NOMO-1 treated with DMSO at 0.1 percent for 48 hours (cell line): Measurements from ENCODE around the gene RPL28.
A peak's percentile ranks its signal among the peaks of the same experiment; 100 is the strongest.

Source experiments
- DNase-seq: peaks from one replicate; lab custom pipeline; 2025; ENCODE audit not compliant: unreplicated experiment; lab: John Stamatoyannopoulos, UW

RPL28 gene

DNA sequence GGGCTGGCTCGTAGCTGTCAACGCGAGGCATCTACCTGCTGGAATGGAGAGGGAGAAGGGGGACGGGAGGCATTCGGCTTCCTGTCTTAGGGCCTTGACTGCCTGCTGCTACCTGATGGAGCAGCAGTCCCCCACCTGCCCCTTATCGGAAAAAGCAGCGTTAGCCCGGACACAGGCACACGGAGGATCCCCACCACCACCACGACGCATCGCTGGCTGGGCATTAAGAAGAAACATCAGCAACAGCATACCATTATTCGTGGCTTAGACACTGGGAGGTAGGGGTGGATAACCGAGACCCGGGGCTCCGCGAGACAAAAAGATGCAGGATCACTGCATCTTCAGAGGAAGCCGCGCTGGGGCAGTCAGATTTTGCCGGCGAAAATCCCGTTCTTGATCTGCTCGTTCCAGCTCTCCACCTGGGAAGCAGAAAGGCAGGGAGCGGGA, 32.4 kb upstream of the RPL28 start:
- DNase-seq, result no peak

DNA sequence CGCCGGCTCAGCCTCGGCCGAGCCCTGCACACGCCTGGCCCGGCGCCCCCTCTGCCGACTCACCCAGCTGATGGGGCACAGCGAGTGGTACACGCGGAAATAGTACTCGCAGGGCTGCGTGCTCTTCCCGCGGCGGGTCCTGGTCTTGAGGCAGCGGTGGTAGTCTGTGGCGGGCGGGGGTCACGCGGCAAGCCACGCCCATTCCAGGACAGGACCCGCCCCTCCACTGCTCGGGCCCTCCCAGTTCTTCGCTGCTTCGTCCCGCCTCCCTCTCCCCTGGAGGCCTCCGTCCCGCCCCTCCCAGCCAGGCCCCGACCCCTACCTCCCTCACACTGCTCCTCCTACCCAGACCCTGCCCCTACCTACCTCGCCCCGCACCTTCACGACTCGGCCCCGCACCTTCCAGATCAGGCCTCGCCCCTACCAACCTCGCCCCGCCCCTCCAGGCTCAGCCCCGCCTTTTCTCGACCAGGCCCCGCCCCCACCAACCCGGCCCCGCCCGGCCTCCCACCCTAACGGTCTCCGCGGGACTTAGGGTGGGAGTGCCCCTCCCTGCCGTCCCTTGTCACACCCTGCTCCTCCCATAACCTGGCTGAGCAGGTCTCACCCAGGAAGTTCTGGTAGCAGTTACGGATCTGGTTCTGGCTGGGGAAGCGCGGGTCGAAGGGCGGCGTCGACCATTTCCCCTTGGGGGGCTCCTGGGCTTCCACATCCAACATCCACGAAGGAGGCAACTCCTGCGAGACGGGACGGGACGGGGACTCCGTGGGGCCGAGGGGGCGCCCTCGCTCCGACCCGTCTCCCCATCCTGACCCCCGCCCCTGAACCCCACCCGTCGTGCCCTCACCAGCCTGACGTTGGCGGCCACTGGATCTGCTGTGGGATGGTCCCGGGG, 31.7 kb upstream of the RPL28 start:
- DNase-seq, result peak; percentile 41

DNA sequence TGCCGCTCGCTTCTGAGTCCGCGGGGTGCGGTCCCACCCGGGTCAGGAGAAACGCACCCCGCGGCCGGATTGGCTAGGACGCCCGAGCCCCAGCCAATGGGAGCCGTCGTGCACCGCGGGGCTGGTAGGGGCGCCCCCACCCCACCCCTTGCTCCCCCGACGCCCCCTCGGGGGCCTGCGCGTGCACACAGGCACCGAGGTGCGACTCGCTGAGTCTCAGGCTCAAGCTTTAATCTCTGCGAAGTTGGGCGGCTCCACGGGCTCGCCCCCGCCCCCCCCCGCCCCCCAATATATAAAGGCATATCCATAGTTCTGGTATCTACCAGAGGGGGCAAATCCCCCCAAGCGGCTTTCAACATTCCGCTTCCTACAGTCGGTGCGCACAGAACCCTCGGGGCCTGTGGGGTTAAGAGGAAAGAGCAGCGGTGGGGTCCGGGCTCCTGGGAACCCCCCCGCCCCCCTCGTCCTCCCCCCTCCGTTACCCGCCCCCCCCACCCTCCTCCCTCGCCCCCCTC, 31.0 kb upstream of the RPL28 start, which contains the start of gene COX6B2:
TSS of gene COX6B2 (minus strand) at position 22 of the 515 bp plus-strand sequence. CDS start 198 bp downstream, outside the sequence.
- no peak for DNase-seq

DNA sequence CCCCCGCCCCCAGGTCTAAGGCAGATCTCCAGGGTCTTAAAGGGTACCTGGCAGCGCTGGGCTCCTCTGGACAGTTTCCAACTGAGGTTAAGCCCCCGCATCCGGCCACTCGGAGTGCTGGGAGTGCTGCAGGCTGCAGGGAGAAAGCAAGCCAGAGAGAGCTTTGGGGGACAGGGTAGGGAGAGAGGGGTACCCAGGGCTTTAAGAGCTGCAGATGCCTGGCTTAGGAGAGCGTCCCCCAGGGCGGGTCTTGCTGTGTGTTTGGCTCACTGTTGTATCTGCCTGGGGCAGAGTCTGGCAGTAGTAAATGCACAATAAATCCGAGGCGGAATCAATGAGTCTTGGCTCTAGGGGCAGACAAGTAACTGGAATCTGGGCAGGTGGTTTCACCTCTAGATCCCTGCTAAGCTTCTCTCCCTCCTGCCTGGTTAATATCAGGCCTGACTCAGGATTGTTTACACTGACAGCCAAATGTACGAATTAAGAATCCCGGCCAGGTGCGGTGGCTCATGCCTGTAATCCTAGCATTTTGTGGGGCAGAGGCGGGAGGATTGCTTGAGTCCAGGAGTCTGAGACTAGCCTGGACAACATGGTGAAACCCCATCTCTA, 30.4 kb upstream of the RPL28 start:
- no peak for DNase-seq

DNA sequence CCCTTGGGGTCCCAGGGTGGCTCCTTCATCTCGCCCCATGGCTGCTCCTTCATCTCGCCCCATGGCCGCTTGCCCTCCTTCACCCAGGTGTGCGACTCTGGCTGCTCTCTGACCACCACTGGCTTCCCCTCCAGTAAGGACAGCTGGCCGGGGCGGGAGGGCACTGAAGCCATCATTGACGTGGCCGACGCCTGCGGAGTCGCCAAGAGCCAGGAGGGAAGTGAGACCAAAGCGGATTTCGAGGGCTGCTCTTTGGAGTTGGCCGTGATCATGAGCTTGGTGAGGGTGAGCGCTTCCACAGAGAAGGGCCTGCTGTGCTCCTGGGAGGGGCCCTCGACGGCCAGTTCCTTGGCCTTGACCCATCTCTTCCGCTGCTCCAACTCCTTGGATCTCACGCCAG, 27.2 kb upstream of the RPL28 start:
- DNase-seq, result no peak

DNA sequence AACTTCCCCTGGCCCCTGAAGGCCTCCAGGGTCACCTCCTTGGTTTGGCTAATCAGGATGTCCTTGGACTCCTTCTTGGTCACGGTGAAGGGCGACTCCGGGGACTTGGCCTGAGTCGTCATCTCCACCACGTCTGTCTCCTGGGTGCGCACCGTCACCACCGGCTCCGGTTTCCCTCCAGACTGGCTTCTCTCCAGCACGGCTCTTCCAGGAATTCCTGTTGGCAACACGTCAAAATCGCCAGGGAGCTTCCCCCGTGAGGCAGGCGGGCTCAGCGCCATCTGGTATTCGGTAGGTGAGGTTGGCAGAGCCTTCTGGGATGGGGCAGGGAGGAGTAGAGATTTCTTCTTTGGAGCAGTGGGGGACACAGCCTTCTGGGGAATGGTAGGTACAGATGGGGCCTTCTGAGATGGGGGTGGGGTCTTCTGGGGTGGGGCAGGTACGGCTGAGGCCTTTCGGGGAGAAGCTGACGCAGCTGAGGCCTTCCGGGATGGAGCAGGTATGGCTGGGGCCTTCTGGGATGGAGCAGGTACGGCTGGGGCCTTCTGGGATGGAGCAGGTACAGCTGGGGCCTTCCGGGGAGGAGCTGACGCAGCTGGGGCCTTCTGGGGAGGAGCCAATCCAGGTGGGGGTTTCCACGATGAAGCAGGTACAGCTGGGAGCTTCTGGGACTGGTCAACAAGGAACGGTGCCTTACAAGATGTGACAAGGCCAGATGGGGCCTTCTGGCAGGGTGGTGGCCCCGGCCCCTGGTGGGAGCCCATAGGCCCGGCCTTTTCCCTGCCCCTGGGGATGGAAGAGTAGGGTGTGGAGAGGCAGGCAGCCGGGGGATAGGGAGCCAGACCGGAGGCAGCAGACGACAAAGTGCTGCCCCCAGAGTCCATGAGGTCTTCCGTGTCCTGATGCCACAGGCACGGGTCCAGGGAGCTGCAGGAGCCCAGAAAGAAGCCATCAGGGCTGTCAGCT, 26.5 kb upstream of the RPL28 start:
- DNase-seq, result no peak

DNA sequence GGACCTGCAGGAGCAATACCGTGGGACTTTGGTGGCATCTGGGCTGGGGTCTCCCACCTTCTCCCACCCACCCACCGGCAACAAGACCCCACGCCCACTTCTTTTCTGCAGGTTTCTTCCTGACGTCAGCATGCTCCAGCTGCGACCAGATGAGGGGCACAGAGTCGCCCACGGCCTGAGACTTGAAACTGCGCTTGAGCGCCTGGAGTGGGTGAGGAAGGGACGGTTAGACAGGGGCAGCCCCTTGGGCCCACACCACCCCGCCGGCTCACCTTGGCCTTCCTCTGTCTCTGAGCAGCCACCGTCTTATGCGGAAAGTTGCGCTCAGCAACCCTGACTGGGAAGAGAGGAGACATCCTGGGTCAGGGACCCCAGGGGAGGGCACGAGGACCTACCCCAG, 24.8 kb upstream of the RPL28 start:
- no peak for DNase-seq

DNA sequence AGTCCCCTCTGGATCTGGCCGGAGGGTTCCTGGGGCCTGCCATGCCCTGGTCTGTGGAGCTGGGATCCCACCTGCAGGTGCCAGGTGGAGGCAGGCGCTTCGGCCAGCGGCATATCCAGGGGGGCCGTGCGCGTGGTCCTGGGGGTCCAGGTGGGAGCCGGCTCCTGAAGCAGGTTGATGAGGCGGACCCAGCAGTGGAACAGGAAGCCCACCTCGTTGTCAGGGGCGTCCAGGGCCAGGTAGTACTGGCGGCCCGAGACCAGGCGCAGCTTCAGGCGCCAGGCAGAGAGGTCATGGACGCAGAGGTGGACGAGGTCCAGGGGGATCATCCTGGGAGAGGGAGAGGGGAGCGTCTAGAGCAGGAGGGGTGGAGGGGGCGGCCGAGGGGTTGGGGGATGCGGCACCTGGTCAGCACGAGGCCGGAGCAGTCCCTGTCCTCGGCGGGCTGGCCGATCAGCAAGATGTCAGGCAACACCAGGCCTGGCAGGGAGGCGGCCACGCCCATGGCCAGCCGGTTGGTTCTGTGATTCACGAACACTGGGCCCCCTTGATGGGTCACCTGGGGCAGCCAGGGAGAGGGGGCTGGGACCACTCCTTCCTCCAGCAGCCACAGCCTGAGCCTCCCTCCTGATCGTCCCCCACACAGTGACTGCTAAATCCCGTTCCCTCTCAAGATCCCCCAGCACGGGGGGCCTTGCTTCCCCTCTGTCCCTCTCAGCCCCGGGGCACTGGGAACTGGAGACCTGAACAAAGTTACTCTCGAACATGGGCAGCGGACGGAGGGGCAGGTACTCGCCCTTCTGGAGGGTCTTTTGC, 23.4 kb upstream of the RPL28 start:
- no peak for DNase-seq

DNA sequence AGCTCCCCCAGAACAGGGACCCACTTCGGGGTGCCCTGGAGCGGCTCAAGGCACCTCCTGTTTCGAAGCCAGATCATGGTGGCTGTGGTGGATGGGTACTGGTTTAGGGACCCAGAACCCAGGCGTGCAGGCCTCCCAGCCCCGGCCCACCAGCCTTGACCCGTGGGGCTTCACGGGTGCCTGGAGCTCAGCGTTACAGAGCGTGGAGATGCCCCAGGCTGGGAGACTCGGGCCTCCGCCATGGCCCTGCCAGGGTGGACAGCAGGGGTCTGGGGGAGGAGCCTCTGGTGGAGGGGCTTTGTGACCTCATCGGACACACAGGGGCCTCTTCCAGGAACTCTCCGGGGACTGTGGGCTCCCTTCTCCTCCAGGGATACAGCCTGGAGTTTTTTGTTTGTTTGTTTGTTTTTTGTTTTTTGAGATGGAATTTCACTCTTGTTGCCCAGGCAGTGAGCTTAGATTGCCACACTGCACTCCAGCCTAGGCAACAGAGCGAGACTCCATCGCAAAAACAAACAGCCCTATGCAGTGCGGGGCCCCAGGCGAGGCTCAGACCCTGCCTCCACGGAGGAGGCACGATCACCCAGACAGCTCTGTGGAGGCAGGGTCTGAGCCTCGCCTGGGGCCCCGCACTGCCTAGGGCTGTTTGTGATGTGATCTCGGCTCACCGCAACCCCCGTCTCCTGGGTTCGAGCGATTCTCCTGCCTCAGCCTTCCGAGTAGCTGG, 22.6 kb upstream of the RPL28 start, which contains the start of gene GARIN5B:
TSS of gene GARIN5B (minus strand) at position 271 of the 727 bp plus-strand sequence. CDS start at position 77, 194 bp downstream.
- DNase-seq, result no peak

DNA sequence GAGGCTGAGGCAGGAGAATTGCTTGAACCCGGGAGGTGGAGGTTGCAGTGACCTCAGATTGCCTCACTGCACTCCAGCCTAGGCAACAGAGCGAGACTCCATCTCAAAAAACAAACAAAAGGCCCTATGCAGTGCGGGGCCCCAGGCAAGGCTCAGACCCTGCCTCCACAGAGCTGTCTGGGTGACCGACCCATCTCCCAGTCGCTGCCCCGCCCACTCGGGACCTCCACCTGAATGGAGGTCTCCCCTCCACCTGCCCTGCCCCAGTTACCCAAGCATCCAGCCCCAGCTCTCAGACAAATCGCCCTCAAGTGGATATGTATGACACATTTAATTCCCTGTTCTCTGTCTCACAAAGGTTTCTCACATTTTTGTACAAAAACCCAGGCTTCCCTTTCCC, 20.5 kb upstream of the RPL28 start:
- no peak for DNase-seq

DNA sequence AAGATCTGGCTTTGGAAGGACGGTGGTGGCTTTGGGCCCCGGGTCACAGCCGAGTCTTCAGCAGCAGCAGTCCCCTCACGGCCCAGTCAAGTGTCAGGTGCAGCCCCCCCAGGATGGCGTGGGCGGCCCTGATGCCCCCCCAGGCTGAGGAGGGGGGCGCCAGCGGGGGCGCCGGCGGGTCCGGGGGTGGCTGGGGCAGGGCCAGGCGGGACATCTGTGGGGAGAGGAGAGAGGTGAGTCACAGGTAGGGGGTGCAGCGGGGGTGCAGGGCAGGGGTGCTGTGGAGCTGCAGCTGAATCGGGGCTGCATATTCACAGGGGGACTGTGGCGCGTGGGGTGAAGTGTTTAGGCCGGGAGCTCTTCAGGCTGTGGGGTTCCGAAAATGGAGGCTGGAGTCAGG, 19.8 kb upstream of the RPL28 start:
- no peak for DNase-seq

DNA sequence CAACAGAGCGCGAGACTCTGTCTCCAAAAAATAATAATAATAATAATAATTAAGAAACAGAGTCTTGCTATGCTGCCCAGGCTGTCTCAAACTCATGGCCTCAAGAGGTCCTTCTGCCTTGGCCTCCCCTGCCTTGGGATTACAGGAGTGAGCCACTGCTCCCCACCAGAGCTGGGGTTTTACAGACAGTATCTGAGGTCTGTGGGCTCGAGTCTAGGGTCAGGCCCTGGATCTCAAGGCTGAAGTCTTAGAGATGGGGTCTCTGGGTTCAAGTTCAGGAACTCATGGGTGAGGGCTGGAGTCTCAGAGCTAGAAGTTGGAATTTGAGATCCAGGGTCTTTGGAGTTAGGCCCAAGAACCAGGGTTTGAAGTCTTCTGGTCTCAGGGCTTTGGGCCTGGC, 18.9 kb upstream of the RPL28 start:
- no peak for DNase-seq

DNA sequence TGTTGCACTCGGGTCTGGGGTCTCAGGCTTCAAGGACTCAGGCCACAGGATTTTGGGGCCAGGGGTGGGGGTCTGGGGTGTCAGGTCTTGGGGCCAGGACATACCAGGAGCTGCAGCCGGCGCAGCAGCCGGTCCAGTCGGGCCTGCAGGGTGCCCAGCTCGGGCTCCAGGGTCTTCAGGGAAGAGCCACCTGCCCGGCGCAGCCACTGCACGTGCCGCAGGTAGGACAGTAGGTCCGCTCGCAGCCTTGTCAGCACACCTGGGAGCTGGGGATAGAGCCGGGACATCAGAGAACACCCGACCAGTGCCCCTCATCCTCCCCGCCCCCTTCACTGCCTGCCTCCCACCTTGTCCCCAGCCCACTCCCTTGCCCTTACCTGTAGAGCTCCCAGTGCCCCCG, 17.6 kb upstream of the RPL28 start:
- no peak for DNase-seq

DNA sequence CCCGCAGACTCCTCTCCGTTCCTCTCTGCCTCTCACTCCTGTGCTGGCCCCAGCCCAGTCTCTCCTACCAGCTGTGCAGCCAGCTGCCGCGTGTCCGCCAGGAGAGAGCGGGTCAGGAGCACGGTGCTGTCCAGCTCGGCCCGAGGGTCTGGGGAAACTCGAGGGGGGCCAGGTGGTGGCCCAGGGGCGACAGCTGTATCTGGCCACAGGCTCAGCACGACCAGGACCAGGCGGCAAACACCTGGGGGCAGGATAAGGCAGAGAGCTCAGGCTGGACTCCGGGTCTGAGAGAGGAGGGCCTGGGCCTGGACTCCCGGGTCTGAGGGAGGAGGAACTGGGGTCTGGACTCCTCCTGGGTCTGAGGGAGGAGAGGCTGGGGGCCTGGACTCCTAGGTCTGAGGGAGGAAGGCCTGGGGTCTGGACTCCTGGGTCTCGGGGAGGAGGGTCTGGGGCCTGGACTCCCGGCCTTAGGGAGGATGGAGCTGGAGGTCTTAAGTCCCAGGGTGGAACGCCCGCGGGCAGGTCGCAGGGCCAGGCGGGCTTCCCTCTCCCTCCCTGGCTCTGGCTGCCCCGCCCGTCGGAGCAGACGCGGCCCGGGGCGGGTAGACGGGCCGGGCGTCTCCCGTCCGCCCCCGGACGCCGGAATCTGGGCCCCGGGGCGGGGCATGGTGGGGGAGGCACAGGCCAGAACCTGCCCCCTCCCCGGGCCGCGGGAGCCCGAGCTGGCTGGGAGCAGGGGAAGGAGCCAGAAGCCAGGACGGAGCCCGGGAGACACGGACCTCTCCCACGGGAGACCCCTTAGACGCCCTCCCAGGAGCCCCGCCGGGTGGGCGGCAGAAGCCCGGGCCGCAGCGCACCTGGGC, 16.8 kb upstream of the RPL28 start:
- no peak for DNase-seq

DNA sequence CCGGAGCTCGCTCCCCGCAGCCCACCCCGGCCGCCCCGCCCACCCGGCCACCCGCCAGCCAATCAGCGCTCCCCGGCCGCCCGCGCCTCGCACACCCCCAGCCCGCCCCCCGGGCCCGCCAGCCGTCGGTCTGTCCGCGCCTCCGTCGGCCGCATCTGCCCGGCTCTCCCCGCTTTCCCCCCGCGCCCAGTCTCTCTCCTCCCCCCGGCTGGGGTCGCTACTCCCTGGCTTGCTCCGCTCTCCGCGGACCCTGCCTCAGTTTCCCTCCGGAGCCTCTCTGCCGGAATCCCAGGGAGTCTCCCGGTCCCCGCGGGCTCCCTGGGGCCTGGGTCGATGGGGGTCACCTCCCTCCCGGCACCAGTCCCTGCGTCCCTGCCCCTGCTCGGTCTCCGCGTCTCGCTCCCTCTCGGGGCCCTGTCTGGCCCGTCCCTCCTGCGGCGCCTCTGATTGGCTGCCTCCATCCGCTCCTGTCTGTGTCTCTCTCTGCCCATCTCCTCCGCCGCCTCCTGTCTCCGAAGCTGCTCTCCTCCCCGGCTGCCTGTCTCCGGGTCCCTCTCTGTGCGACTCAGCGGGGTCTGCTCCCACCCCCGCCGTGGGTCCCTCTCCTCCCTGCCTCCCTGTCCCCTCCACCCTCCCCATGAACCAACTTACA, 16.0 kb upstream of the RPL28 start:
- DNase-seq, result no peak

DNA sequence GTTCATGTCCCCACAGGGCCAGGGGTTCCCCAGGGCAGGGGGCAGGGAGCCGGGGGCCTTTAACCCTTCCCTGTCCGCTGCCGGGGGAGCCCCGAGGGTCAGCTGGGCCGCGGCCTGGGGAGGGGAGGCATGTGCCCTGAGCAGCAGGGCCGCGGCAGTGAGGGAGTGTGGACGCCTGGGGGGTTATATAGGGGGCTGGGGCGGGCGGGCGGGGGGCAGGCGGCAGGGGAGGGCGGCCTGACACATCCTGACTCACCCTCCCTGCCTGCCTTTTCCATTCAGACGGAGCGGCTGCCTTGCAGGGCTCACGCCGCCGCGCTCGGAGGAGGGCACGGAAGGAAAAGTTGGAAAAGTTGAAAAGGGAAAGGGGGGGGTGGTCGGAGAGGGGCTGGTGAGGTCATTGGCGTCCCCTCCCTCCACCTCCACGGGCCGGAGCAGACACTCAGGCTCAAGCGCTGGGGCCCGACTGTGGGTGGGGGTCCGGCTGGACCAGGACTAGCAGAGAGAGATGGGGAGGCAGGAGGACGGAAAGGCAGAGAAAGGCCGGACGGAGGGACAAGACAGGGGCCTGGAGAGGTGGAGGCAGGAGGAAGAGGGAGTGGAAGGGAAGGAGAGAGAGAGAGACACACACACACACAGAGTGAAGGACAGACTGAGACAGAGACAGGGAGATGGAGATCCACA, 15.3 kb upstream of the RPL28 start, which contains the start of gene IL11:
TSS of gene IL11 (minus strand) at position 159 of the 684 bp plus-strand sequence. CDS start at position 6, 153 bp downstream.
- DNase-seq, result no peak
